GM12891 (cell line): Measurements from ENCODE around the gene VTN.

Experiments used
- POLR2A ChIP-seq: IDR thresholded peaks from 2 replicates; pipeline ENCODE4 v1.6.1; 2011; ENCODE audit warnings: low read depth, low read length, control low read depth
- POLR2AphosphoS5 ChIP-seq: IDR thresholded peaks from 2 replicates; pipeline ENCODE4 v1.6.1; 2011; ENCODE audit warnings: low read depth, low read length, control low read depth
- POU2F2 ChIP-seq: IDR thresholded peaks from 2 replicates; pipeline ENCODE4 v1.6.1; 2011; ENCODE audit warnings: low read depth, mild to moderate bottlenecking, control low read depth, low read length, moderate library complexity
- TAF1 ChIP-seq: IDR thresholded peaks from 2 replicates; pipeline ENCODE4 v1.6.1; 2011; ENCODE audit warnings: low read depth, low read length, control low read depth

DNA sequence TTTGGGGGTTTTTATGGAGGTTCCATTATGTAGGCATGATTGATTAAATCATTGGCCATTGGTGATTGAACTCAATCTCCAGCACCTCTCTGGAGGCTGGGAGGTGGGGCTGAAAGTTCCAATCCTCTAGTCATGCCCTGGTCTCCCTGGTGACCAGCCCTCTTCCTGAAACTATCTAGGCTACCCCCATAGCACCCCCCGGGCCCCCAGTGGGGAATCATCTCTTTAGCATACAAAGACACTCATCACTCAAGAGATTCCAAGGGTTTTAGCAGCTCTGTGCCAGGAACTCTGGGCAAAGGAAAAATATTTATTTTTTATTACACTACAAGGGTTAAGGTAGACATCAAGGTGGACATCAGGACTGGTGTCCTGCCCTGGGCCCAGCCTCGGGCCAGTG, 25.3 kb upstream of the VTN start:
- TF ChIP-seq POLR2A: no peak
- no peak for TF ChIP-seq POLR2AphosphoS5
- no peak for TF ChIP-seq TAF1
- TF ChIP-seq POU2F2: no peak
